Endodermal cell (in vitro differentiated cells): ENCODE results near the gene OR10T2. TPM values are rescaled to one million over a fixed set of nuclear protein-coding genes. Genes with fewer than 3 reads are reported as not detected.
"Not testable (repeated sequence)": the region's sequence is repeated elsewhere in the genome, so short reads cannot be mapped to it uniquely, and the experiment has no call there.

ENCODE experiments used
- DNase-seq: peaks from one replicate; pipeline ENCODE4 v3.0.0-alpha.2; 2017
- H3K27ac ChIP-seq: 2 replicates; pipeline ENCODE4 v1.5.1; 2013; ENCODE audit warnings: mild to moderate bottlenecking, low read depth, low read length, moderate library complexity
- H3K27me3 ChIP-seq: 2 replicates; pipeline ENCODE4 v1.6.1; 2013; ENCODE audit warnings: mild to moderate bottlenecking, low read length, moderate library complexity; ENCODE audit not compliant: insufficient read depth, control insufficient read depth, poor library complexity, severe bottlenecking
- H3K36me3 ChIP-seq: 2 replicates; pipeline ENCODE4 v1.7.0; 2013; ENCODE audit warnings: mild to moderate bottlenecking, low read length, moderate library complexity; ENCODE audit not compliant: control insufficient read depth, insufficient read depth
- H3K4me1 ChIP-seq: one replicate; pipeline ENCODE4 v1.7.0; 2013; ENCODE audit warnings: low read length; ENCODE audit not compliant: control insufficient read depth, insufficient read depth
- H3K4me3 ChIP-seq: 2 replicates; pipeline ENCODE4 v1.5.1; 2013; ENCODE audit warnings: mild to moderate bottlenecking, low read length, moderate library complexity
- H3K9ac ChIP-seq: 2 replicates; pipeline ENCODE4 v1.6.1; 2013; ENCODE audit warnings: mild to moderate bottlenecking, low read length, moderate library complexity; ENCODE audit not compliant: poor library complexity, severe bottlenecking; ENCODE audit errors: extremely low read depth
- H3K9me3 ChIP-seq: 2 replicates; pipeline ENCODE4 v1.6.1; 2013; ENCODE audit warnings: mild to moderate bottlenecking, low read length, moderate library complexity; ENCODE audit not compliant: control insufficient read depth
- H3K27ac Mint-ChIP-seq: 2 replicates; pipeline ENCODE4 v1.8.0; 2020; ENCODE audit warnings: mixed read lengths
- H3K27me3 Mint-ChIP-seq: 2 replicates; pipeline ENCODE4 v1.8.0; 2021; ENCODE audit warnings: mild to moderate bottlenecking, mixed read lengths; ENCODE audit not compliant: insufficient read depth
- H3K36me3 Mint-ChIP-seq: 2 replicates; pipeline ENCODE4 v1.8.0; 2020; ENCODE audit warnings: low read depth, mixed read lengths
- H3K4me1 Mint-ChIP-seq: 2 replicates; pipeline ENCODE4 v1.8.0; 2020; ENCODE audit warnings: mixed read lengths
- H3K4me3 Mint-ChIP-seq: 2 replicates; pipeline ENCODE4 v1.8.0; 2020; ENCODE audit warnings: mild to moderate bottlenecking, moderate library complexity, mixed read lengths
- H3K9me3 Mint-ChIP-seq: 2 replicates; pipeline ENCODE4 v1.8.0; 2020; ENCODE audit warnings: mild to moderate bottlenecking, mixed read lengths
- WGBS, 2 experiments: methylation state at CpG; one replicate each; pipeline versions ENCODE4 v1.1.5 to v1.1.7; 2013; ENCODE audit warnings: missing lambda C conversion rate in 2 of 2, mixed read lengths in 1 of 2; ENCODE audit not compliant: insufficient coverage in 1 of 2, insufficient read length in 1 of 2; 5-methylcytosine and 5-hydroxymethylcytosine counted together
- long read RNA-seq, 4 experiments: library from polyadenylated mRNA in 2 of 4; library from RNA in 1 of 4; library from capped mRNA in 1 of 4; stranded (forward) in 3 of 4; unstranded in 1 of 4; transcript quantifications; one replicate each; pipeline ENCODE4 v2.0.0, GENCODE V29; 2020 to 2021; ENCODE audit warnings: inconsistent platforms in 1 of 4
- polyA plus RNA-seq, 2 experiments: library from polyadenylated mRNA; stranded (reverse); fragments of 50-300 nt; gene quantifications; one replicate each; pipeline ENCODE4 v1.2.3, GENCODE V29; 2013
- total RNA-seq, 2 donors: library from RNA; stranded (reverse); fragmentation: NEBNext Ultra II Directional in 1 of 2; extraction: Animal tissue kit (Norgen Biotek cat#: 25700) in 1 of 2; gene quantifications; 2 replicates in 1 of 2; 3 replicates in 1 of 2; pipeline ENCODE4 v1.2.1, GENCODE V29; 2021
- TF ChIP-seq, protein P1 (sequence below): fragments of 200-600 bp; sonication (generic); conservative IDR thresholded peaks from 2 replicates; pipeline ENCODE4 v1.5.0; 2021; ENCODE audit warnings: antibody characterized with exemption, mild to moderate bottlenecking

The OR10T2 gene, protein sequence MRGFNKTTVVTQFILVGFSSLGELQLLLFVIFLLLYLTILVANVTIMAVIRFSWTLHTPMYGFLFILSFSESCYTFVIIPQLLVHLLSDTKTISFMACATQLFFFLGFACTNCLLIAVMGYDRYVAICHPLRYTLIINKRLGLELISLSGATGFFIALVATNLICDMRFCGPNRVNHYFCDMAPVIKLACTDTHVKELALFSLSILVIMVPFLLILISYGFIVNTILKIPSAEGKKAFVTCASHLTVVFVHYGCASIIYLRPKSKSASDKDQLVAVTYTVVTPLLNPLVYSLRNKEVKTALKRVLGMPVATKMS
- total RNA-seq = not detected
- polyA plus RNA-seq (2013, experiment 1 of 2) = not detected
- not detected for polyA plus RNA-seq (2013, experiment 2 of 2)
- long read RNA-seq, experiment 1 = 0 reads
- long read RNA-seq, experiment 2 = 0 reads
- long read RNA-seq, experiment 3 = 0 reads
- long read RNA-seq, experiment 4 = 0 reads

DNA sequence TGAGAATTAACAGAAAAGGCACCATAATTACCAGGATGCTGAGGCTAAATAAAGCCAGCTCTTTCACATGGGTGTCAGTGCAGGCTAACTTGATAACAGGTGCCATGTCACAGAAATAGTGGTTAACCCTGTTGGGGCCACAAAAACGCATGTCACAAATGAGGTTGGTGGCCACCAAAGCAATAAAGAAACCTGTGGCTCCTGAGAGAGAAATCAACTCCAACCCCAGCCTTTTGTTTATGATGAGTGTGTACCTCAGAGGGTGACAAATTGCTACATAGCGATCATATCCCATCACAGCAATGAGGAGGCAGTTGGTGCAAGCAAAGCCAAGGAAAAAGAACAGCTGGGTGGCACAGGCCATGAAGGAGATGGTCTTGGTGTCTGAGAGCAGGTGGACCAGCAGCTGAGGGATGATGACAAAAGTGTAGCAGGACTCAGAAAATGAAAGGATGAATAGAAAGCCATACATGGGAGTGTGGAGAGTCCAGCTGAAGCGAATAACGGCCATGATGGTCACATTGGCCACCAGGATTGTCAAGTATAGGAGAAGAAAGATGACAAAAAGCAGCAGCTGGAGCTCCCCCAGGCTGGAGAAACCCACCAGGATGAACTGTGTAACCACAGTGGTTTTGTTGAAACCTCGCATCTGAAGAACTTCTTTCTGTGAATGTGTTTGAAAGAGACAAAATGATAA lies at the start of gene OR10T2:
OR10T2 (minus strand) TSS at position 649 of the 697 bp plus-strand sequence; CDS start at position 649, 0 bp downstream.
- Histone ChIP-seq H3K4me3 (no peak within 1 kb of the TSS), H3K27me3 (no peaks in the 10 kb centered on the region), H3K9ac (no peak within 1 kb of the TSS), H3K9me3 (no peaks in the 10 kb centered on the region), H3K36me3 (no peaks in the 10 kb centered on the region), H3K4me1 (no peaks in the 10 kb centered on the region), H3K27ac (no peak within 1 kb of the TSS)
- H3K4me3 Mint-ChIP-seq = no peak within 1 kb of the TSS
- TF ChIP-seq, protein P1, sequence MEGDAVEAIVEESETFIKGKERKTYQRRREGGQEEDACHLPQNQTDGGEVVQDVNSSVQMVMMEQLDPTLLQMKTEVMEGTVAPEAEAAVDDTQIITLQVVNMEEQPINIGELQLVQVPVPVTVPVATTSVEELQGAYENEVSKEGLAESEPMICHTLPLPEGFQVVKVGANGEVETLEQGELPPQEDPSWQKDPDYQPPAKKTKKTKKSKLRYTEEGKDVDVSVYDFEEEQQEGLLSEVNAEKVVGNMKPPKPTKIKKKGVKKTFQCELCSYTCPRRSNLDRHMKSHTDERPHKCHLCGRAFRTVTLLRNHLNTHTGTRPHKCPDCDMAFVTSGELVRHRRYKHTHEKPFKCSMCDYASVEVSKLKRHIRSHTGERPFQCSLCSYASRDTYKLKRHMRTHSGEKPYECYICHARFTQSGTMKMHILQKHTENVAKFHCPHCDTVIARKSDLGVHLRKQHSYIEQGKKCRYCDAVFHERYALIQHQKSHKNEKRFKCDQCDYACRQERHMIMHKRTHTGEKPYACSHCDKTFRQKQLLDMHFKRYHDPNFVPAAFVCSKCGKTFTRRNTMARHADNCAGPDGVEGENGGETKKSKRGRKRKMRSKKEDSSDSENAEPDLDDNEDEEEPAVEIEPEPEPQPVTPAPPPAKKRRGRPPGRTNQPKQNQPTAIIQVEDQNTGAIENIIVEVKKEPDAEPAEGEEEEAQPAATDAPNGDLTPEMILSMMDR = no peak
- DNase-seq = no peak
- WGBS, 2 experiments = 91 to 100% methylated on average over 2 to 5 of the region's 5 CpGs
- no peaks in the 10 kb centered on the region for H3K9me3 Mint-ChIP-seq
- H3K27me3 Mint-ChIP-seq = no peaks in the 10 kb centered on the region
- H3K36me3 Mint-ChIP-seq = no peaks in the 10 kb centered on the region
- no peak within 1 kb of the TSS for H3K27ac Mint-ChIP-seq
- H3K4me1 Mint-ChIP-seq = no peaks in the 10 kb centered on the region

DNA sequence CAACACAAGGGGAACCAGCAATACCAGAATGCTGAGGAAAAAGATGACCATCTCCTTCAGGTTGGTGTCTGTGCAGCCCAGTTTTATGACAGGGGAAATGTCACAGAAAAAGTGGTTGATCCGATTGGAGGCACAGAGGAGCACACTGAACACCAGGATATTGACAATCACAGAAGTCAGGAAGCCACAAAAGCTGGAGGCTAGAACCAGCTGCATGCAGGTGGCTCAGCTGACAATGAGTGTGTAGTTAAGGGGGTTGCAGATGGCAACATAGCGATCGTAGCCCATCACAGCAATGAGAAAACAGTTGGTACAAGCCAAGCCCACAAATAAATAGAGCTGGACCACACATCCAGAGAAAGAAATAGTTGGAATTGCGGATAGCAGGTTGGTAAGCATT lies 46.1 kb upstream of the OR10T2 start:
- WGBS, 2 experiments = 92 to 98% methylated on average over 4 of the region's 4 CpGs
- H3K27ac ChIP-seq = no peak overlapping the region
- TF ChIP-seq, protein P1 = no peak
- H3K27ac Mint-ChIP-seq = no peak overlapping the region
- no peaks in the 10 kb centered on the region for H3K4me1 Mint-ChIP-seq
- no peak overlapping the region for H3K4me3 ChIP-seq
- H3K4me3 Mint-ChIP-seq = no peak overlapping the region
- H3K36me3 ChIP-seq = no peaks in the 10 kb centered on the region
- H3K9me3 ChIP-seq = no peaks in the 10 kb centered on the region
- no peak for DNase-seq
- H3K27me3 Mint-ChIP-seq = no peaks in the 10 kb centered on the region
- no peaks in the 10 kb centered on the region for H3K36me3 Mint-ChIP-seq
- H3K9ac ChIP-seq = no peak overlapping the region
- H3K27me3 ChIP-seq = no peaks in the 10 kb centered on the region
- H3K4me1 ChIP-seq = no peaks in the 10 kb centered on the region
- no peaks in the 10 kb centered on the region for H3K9me3 Mint-ChIP-seq

DNA sequence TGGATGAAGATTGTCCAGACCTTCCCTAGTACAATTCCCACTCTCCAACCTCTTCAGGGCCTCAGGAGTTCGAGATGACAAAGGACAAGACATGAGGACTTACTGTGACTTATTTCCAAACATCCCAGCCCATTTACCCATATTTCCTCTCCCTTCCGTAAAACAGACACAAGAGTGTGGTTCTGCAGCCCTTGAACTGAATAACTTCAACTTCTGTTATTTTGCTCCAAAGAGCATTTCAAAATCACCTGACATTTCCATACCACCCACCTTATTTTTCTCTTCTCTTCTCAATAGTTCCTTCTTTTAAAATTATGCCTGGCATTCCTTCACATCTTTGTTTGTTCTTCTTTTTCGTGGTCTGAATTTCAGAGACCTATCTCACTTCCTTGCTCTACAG lies 35.5 kb upstream of the OR10T2 start:
- H3K4me3 Mint-ChIP-seq = no peak overlapping the region
- H3K27me3 Mint-ChIP-seq = no peaks in the 10 kb centered on the region
- no peaks in the 10 kb centered on the region for H3K36me3 Mint-ChIP-seq
- TF ChIP-seq, protein P1 = no peak
- Histone ChIP-seq H3K4me3 (no peak overlapping the region), H3K36me3 (no peaks in the 10 kb centered on the region), H3K27ac (no peak overlapping the region), H3K27me3 (no peaks in the 10 kb centered on the region), H3K4me1 (no peaks in the 10 kb centered on the region), H3K9me3 (no peaks in the 10 kb centered on the region), H3K9ac (no peak overlapping the region)
- 87 to 95% methylated on average over 3 of the region's 3 CpGs for WGBS, 2 experiments
- no peak overlapping the region for H3K27ac Mint-ChIP-seq
- DNase-seq = no peak
- H3K9me3 Mint-ChIP-seq = peaks cover 3% of the 10 kb centered on the region
- no peaks in the 10 kb centered on the region for H3K4me1 Mint-ChIP-seq

DNA sequence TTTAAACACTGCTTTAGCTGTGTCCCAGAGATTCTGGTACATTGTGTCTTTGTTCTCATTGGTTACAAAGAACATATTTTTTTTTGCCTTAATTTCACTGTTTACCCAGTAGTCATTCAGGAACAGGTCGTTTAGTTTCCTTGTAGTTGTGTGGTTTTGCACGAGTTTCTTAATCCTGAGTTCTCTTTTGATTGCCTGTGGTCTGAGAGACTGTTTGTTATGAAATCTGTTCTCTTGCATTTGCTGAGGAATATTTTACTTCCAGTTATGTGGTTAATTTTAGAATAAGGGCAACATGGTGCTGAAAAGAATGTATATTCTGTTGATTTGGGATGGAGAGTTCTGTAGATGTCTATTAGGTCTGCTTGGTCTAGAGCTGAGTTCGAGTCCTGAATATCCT lies 30.9 kb upstream of the OR10T2 start:
- H3K4me3 ChIP-seq, H3K27me3 Mint-ChIP-seq, H3K4me1 ChIP-seq, H3K4me3 Mint-ChIP-seq, H3K9me3 Mint-ChIP-seq, H3K9me3 ChIP-seq, H3K9ac ChIP-seq, H3K27me3 ChIP-seq, H3K4me1 Mint-ChIP-seq, H3K27ac Mint-ChIP-seq, H3K36me3 Mint-ChIP-seq, DNase-seq, H3K36me3 ChIP-seq, H3K27ac ChIP-seq: not testable (repeated sequence)
- 73 to 85% methylated on average over 3 of the region's 3 CpGs for WGBS, 2 experiments
